GM12878 (cell line): Measurements from ENCODE around the gene CKAP5. TPM values are rescaled to one million over a fixed set of nuclear protein-coding genes. Genes with fewer than 3 reads are reported as not detected.

ENCODE experiments used
- ATAC-seq: fragments of 200-7000 bp; cut with Tn5 transposase; 3 replicates; pipeline ENCODE4 v1.9.1; 2020; ENCODE audit warnings: mild to moderate bottlenecking, moderate library complexity
- BruUV-seq: library from RNA; stranded (reverse); fragments of 400-500 nt; replicated peaks from 2 replicates; lab custom pipeline; 2021; lab: Mats Ljungman, UMichigan
- CTCF ChIA-PET: fragments of 300-600 bp; sonication (Branson Sonifier 250); formaldehyde crosslinking; extraction: SDS; loops from one replicate; lab custom pipeline; 2021; ENCODE audit warnings: inconsistent platforms; lab: Yijun Ruan, JAX
- POLR2A ChIA-PET: fragments of 350-600 bp; formaldehyde crosslinking; extraction: SDS; loops from one replicate; lab custom pipeline; 2021; ENCODE audit warnings: inconsistent platforms; lab: Charles Lee
- RAD21 ChIA-PET: fragments of 300-600 bp; sonication (Branson Sonifier 250); formaldehyde crosslinking; loops from one replicate; lab custom pipeline; 2023; ENCODE audit warnings: antibody characterized with exemption; ENCODE audit not compliant: unreplicated experiment; lab: Charles Lee
- SMC1A ChIA-PET: fragments of 300-600 bp; sonication (Branson Sonifier 250); formaldehyde crosslinking; loops from one replicate; lab custom pipeline; 2023; ENCODE audit not compliant: unreplicated experiment, uncharacterized antibody; lab: Charles Lee
- DNase-seq: peaks from one replicate; pipeline ENCODE4 v3.0.0-alpha.2; 2011; ENCODE audit warnings: low read depth, low spot score
- FAIRE-seq: peaks from 3 replicates; lab custom pipeline; 2011; peaks lifted over from hg19 to GRCh38; lab: Jason Lieb, UNC
- H2AFZ ChIP-seq: 2 replicates; pipeline ENCODE4 v1.6.0; 2011; ENCODE audit warnings: low read depth, low read length, control low read depth; ENCODE audit not compliant: control insufficient read depth
- H3K27ac ChIP-seq: 2 replicates; pipeline ENCODE4 v1.5.1; 2011; ENCODE audit warnings: control low read depth; ENCODE audit not compliant: control insufficient read depth, insufficient read depth
- H3K27me3 ChIP-seq, 2 experiments: replicated peaks in 1 of 2; 2 replicates each; pipeline versions ENCODE4 v1.6.0 to v1.6.1; 2011; ENCODE audit warnings: low read length in 1 of 2; ENCODE audit not compliant: control insufficient read depth in 2 of 2, insufficient read depth in 2 of 2
- H3K36me3 ChIP-seq, 2 experiments: 2 replicates each; pipeline ENCODE4 v1.5.1; 2011; ENCODE audit warnings: low read length in 1 of 2; ENCODE audit not compliant: control insufficient read depth in 2 of 2, insufficient read depth in 2 of 2
- H3K4me1 ChIP-seq: 2 replicates; pipeline ENCODE4 v1.6.1; 2011; ENCODE audit warnings: mild to moderate bottlenecking, low read length, moderate library complexity, mixed read lengths; ENCODE audit not compliant: control insufficient read depth, insufficient read depth
- H3K4me2 ChIP-seq: 2 replicates; pipeline ENCODE4 v1.6.0; 2011; ENCODE audit warnings: control low read depth; ENCODE audit not compliant: control insufficient read depth, insufficient read depth
- H3K4me3 ChIP-seq: fragments of 200-600 bp; sonication (generic); 2 replicates; pipeline ENCODE4 v1.5.1; 2016
- H3K79me2 ChIP-seq: 2 replicates; pipeline ENCODE4 v1.6.0; 2011; ENCODE audit warnings: low read length; ENCODE audit not compliant: control insufficient read depth, insufficient read depth
- H3K9ac ChIP-seq: 2 replicates; pipeline ENCODE4 v1.8.0; 2011; ENCODE audit warnings: low read length, control low read depth, mixed read lengths; ENCODE audit not compliant: control insufficient read depth, insufficient read depth
- H3K9me3 ChIP-seq: replicated peaks from 3 replicates; pipeline ENCODE4 v1.5.1; 2011; ENCODE audit warnings: mild to moderate bottlenecking, low read length; ENCODE audit not compliant: control insufficient read depth, insufficient read depth
- H4K20me1 ChIP-seq: 2 replicates; pipeline ENCODE4 v1.6.0; 2011; ENCODE audit not compliant: control insufficient read depth, insufficient read depth
- CBFB ChIP-seq: IDR thresholded peaks from 2 replicates; pipeline ENCODE4 v1.6.1; 2016; ENCODE audit warnings: antibody characterized with exemption, low read depth
- EP300 ChIP-seq, 2 experiments: fragments of 150-350 bp in 1 of 2; IDR thresholded peaks; 2 replicates each; pipeline ENCODE4 v1.6.1; 2011 to 2012; ENCODE audit warnings: low read depth in 2 of 2, low read length in 2 of 2, borderline replicate concordance in 1 of 2, improper control_type of control experiment in 1 of 2, inconsistent platforms in 1 of 2; ENCODE audit not compliant: control insufficient read depth in 1 of 2
- FOXK2 ChIP-seq: fragments of 450-650 bp; IDR thresholded peaks from 2 replicates; pipeline ENCODE4 v1.6.1; 2017; ENCODE audit warnings: mild to moderate bottlenecking, moderate library complexity
- GABPA ChIP-seq: IDR thresholded peaks from 2 replicates; pipeline ENCODE4 v1.6.1; 2014; ENCODE audit warnings: antibody characterized with exemption, low read depth, mild to moderate bottlenecking, inconsistent platforms
- KDM1A ChIP-seq: fragments of 200-600 bp; sonication (generic); IDR thresholded peaks from 2 replicates; pipeline ENCODE4 v1.6.1; 2016; ENCODE audit warnings: borderline replicate concordance
- MYC ChIP-seq: IDR thresholded peaks from 2 replicates; pipeline ENCODE4 v1.6.1; 2011; ENCODE audit warnings: mild to moderate bottlenecking, low read length, moderate library complexity, inconsistent platforms; ENCODE audit not compliant: insufficient read depth, insufficient replicate concordance, insufficient read length, severe bottlenecking
- RFX5 ChIP-seq: IDR thresholded peaks from 2 replicates; pipeline ENCODE4 v1.6.1; 2011; ENCODE audit warnings: low read depth, low read length, improper control_type of control experiment
- RUNX3 ChIP-seq: IDR thresholded peaks from 2 replicates; pipeline ENCODE4 v1.6.1; 2012; ENCODE audit warnings: low read length, inconsistent platforms
- SP1 ChIP-seq: IDR thresholded peaks from one replicate; pipeline ENCODE4 v1.6.1; 2011; ENCODE audit warnings: low read depth, low read length
- SREBF1 ChIP-seq: IDR thresholded peaks from 2 replicates; pipeline ENCODE4 v1.6.1; 2012; ENCODE audit warnings: mild to moderate bottlenecking, low read length
- TCF3 ChIP-seq: IDR thresholded peaks from 2 replicates; pipeline ENCODE4 v1.6.1; 2012; ENCODE audit warnings: low read depth, mild to moderate bottlenecking, low read length, borderline replicate concordance; ENCODE audit not compliant: insufficient read depth
- ZNF217 ChIP-seq: fragments of 450-650 bp; IDR thresholded peaks from 2 replicates; pipeline ENCODE4 v1.6.1; 2017; ENCODE audit warnings: antibody characterized with exemption, mild to moderate bottlenecking
- ZNF24 ChIP-seq: fragments of 450-650 bp; IDR thresholded peaks from 2 replicates; pipeline ENCODE4 v1.6.1; 2017; ENCODE audit warnings: antibody characterized with exemption, mild to moderate bottlenecking
- ZNF622 ChIP-seq: fragments of 450-650 bp; IDR thresholded peaks from 2 replicates; pipeline ENCODE4 v1.6.1; 2017; ENCODE audit warnings: mild to moderate bottlenecking, inconsistent platforms
- ZZZ3 ChIP-seq: IDR thresholded peaks from 2 replicates; pipeline ENCODE4 v1.6.1; 2011; ENCODE audit warnings: low read depth; ENCODE audit not compliant: control insufficient read depth, insufficient read length
- WGBS: methylation state at CpG from one replicate; pipeline ENCODE4 v1.1.6; 2016; ENCODE audit warnings: low lambda C conversion rate; ENCODE audit not compliant: insufficient replicate concordance, insufficient coverage; ENCODE audit errors: missing lambda C conversion rate; 5-methylcytosine and 5-hydroxymethylcytosine counted together
- in situ Hi-C: fragments of 300-500 bp; cut with MboI; formaldehyde crosslinking; loops from 9 replicates; pipeline ENCODE4 v1.14.3; 2018; ENCODE audit warnings: mixed read lengths
- intact Hi-C: fragments of 100-400 bp; cut with micrococcal nuclease; formaldehyde crosslinking; loops from one replicate; pipeline ENCODE4 v1.14.2; 2022; ENCODE audit not compliant: unreplicated experiment
- polyA plus RNA-seq, 11 experiments: library from polyadenylated mRNA; depleted of rRNA in 4 of 11; unstranded in 6 of 11; stranded (reverse) in 5 of 11; fragments of >200 nt; fragmentation: Nextera tagmentation in 4 of 11; fragmentation: Illumina TruSeq in 1 of 11; extraction: Ambion mirVana in 4 of 11; extraction: Trizol in 1 of 11; gene quantifications; 1 replicate in 1 of 11; 2 replicates in 10 of 11; pipeline versions ENCODE4 v1.2.1 to v1.2.3, GENCODE V29; 2011 to 2016; ENCODE audit warnings: inconsistent platforms in 2 of 11, missing spikeins in 2 of 11, low read depth in 1 of 11
- total RNA-seq, 4 experiments: library from RNA; depleted of rRNA in 3 of 4; stranded (reverse); fragments of >200 nt in 3 of 4; fragmentation: Illumina TruSeq in 1 of 4; extraction: Trizol in 1 of 4; gene quantifications; 2 replicates each; pipeline versions ENCODE4 v1.2.1 to v1.2.3, GENCODE V29; 2013 to 2021
- TF ChIP-seq, protein P1 (sequence below): IDR thresholded peaks from 2 replicates; pipeline ENCODE4 v1.6.1; 2011; ENCODE audit warnings: borderline replicate concordance, low read depth, mild to moderate bottlenecking, moderate library complexity, mixed read lengths, low read length; ENCODE audit not compliant: insufficient read depth; ENCODE audit errors: extremely low read length
- TF ChIP-seq, protein P2 (sequence below): IDR thresholded peaks from 2 replicates; pipeline ENCODE4 v1.6.1; 2011; ENCODE audit warnings: mild to moderate bottlenecking, low read depth, low read length, moderate library complexity; ENCODE audit not compliant: insufficient replicate concordance

Gene CKAP5
- total and polyA plus RNA-seq, 10 of the 15 experiments (the other 5 are each of a cell fraction or from before 2014, with no cell fraction given) = 20.1 to 161 (median 79.8) TPM

- Histone ChIP-seq H3K4me3 (no peak overlapping the region), H3K27me3 (no peaks in the 10 kb centered on the region), H3K9ac (no peak overlapping the region), H3K4me1 (no peaks in the 10 kb centered on the region), H3K9me3 (no peaks in the 10 kb centered on the region), H2AFZ (no peak overlapping the region), H3K4me2 (no peak overlapping the region), H4K20me1 (no peaks in the 10 kb centered on the region), H3K36me3 (peaks cover 24 to 52% of the 10 kb centered on the region in 2 experiments), H3K27ac (no peak overlapping the region), H3K79me2 (no peaks in the 10 kb centered on the region)
- ChIA-PET SMC1A (interaction anchor here (0.6 to 0.8 kb wide), 2 partner anchors 45 to 745 kb away, joined by 3 read pairs; partner anchors contain the start of genes ARHGAP1 and ZNF408), RAD21 (no interaction called here), POLR2A (interaction anchor here (0.5 kb wide), 1 partner anchor 36 kb away, joined by 3 read pairs; no protein-coding TSS in a partner anchor), CTCF (no interaction called here)
- no peak for ATAC-seq
- TF ChIP-seq RUNX3 (no peak), TCF3 (no peak), SREBF1 (no peak)
- TF ChIP-seq, protein P1, sequence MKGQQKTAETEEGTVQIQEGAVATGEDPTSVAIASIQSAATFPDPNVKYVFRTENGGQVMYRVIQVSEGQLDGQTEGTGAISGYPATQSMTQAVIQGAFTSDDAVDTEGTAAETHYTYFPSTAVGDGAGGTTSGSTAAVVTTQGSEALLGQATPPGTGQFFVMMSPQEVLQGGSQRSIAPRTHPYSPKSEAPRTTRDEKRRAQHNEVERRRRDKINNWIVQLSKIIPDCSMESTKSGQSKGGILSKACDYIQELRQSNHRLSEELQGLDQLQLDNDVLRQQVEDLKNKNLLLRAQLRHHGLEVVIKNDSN = no peak
- intact Hi-C loops = no loop called here
- in situ Hi-C loops = no loop called here
- no peak for DNase-seq
- WGBS = 99% methylated on average over 3 of the region's 3 CpGs
- no TSS peak for BruUV-seq
- FAIRE-seq = no peak
Measured at GRCh38 chr11:46745995-46746394, 100.1 kb downstream of the CKAP5 start.

DNA sequence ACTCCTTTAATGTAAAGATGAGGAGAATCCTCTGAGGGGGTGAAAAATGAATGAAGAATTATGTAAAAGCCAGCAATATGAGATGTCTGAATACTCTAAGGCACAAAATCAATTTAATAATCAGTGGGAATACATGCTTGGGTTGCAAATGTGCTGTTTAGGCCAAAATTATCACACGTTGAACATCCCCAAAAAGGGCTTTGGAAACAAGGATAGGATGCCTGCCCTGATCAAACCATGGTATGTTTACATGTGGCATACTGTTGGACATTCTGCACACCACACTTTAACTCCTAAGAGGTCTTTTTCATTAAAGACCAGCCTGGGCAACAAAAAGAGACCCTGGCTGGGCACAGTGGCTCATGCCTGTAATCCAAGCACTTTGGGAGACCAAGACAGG is 100.8 kb downstream of the CKAP5 start:
- ChIA-PET SMC1A (no interaction called here), CTCF (no interaction called here), POLR2A (interaction anchor here (0.5 kb wide), 1 partner anchor 35 kb away, joined by 3 read pairs; no protein-coding TSS in a partner anchor), RAD21 (no interaction called here)
- no peaks in the 10 kb centered on the region for H3K9me3 ChIP-seq
- no peaks in the 10 kb centered on the region for H3K27me3 ChIP-seq
- H3K9ac ChIP-seq = no peak overlapping the region
- H3K4me3 ChIP-seq = no peak overlapping the region
- intact Hi-C loops = no loop called here
- no peaks in the 10 kb centered on the region for H4K20me1 ChIP-seq
- no peak for DNase-seq
- in situ Hi-C loops = no loop called here
- no peak for ATAC-seq
- no peak overlapping the region for H2AFZ ChIP-seq
- no peaks in the 10 kb centered on the region for H3K4me1 ChIP-seq
- no peak for FAIRE-seq
- H3K27ac ChIP-seq = no peak overlapping the region
- peaks cover 22 to 46% of the 10 kb centered on the region in 2 experiments; a peak in 3 of 4 replicates for H3K36me3 ChIP-seq
- H3K79me2 ChIP-seq = no peaks in the 10 kb centered on the region
- no peak overlapping the region for H3K4me2 ChIP-seq
- BruUV-seq = no TSS peak
- 96% methylated on average over 1 of the region's 1 CpG for WGBS
- TF ChIP-seq FOXK2 = no peak
- no peak for TF ChIP-seq CBFB
- TF ChIP-seq ZZZ3 = no peak
- TF ChIP-seq SP1 = no peak
- TF ChIP-seq, protein P2, sequence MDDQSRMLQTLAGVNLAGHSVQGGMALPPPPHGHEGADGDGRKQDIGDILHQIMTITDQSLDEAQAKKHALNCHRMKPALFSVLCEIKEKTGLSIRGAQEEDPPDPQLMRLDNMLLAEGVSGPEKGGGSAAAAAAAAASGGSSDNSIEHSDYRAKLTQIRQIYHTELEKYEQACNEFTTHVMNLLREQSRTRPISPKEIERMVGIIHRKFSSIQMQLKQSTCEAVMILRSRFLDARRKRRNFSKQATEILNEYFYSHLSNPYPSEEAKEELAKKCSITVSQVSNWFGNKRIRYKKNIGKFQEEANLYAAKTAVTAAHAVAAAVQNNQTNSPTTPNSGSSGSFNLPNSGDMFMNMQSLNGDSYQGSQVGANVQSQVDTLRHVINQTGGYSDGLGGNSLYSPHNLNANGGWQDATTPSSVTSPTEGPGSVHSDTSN = no peak
- no peak for TF ChIP-seq EP300 (IDR thresholded peaks at IDR 0.05; ENCODE audit: borderline replicate concordance in 1 of 2, control insufficient read depth in 1 of 2, low read depth in 2 of 2, low read length in 2 of 2)
- no peak for TF ChIP-seq ZNF217
- no peak for TF ChIP-seq ZNF622
- no peak for TF ChIP-seq MYC
- no peak for TF ChIP-seq RFX5
- no peak for TF ChIP-seq ZNF24
- no peak for TF ChIP-seq KDM1A
- TF ChIP-seq GABPA = no peak
- TF ChIP-seq RUNX3 = no peak
